Gastroesophageal sphincter (tissue), 3 donors: ENCODE measurements around the gene RAB5IF.

ENCODE experiments used
- CTCF ChIP-seq, 4 experiments: fragments of 200-600 bp in 2 of 4; fragments of 450-650 bp in 2 of 4; sonication (generic) in 1 of 4; IDR thresholded peaks; one replicate each; pipeline ENCODE4 v1.5.1; 2017 to 2019; ENCODE audit warnings: antibody characterized with exemption in 4 of 4, mild to moderate bottlenecking in 2 of 4, moderate library complexity in 2 of 4
- EP300 ChIP-seq: sonication (generic); formaldehyde crosslinking; IDR thresholded peaks from one replicate; pipeline ENCODE4 v1.6.1; 2017; ENCODE audit warnings: antibody characterized with exemption, mild to moderate bottlenecking
- POLR2A ChIP-seq, 2 donors: fragments of 450-650 bp; IDR thresholded peaks; one replicate each; pipeline ENCODE4 v1.6.1; 2017; ENCODE audit warnings: antibody characterized with exemption in 2 of 2, mild to moderate bottlenecking in 2 of 2, moderate library complexity in 1 of 2
- POLR2AphosphoS5 ChIP-seq: sonication (generic); formaldehyde crosslinking; IDR thresholded peaks from one replicate; pipeline ENCODE4 v1.6.1; 2017; ENCODE audit warnings: antibody characterized with exemption

- TF ChIP-seq CTCF (IDR thresholded peaks at IDR 0.05) (no peak), POLR2A (IDR thresholded peaks at IDR 0.05) (no peak), EP300 (no peak), POLR2AphosphoS5 (no peak)
These were observed 14.3 kb upstream of the RAB5IF start for GRCh38 chr20:36591281-36591680.
